H1 (cell line): ENCODE measurements around the gene SLFN5. TPM values are rescaled to one million over a fixed set of nuclear protein-coding genes. Genes with fewer than 3 reads are reported as not detected.

ENCODE experiments used
- CTCF ChIA-PET: fragments of 300-600 bp; sonication (Branson Sonifier 250); formaldehyde crosslinking; loops from one replicate; lab custom pipeline; 2021; ENCODE audit not compliant: partially characterized antibody; lab: Charles Lee
- POLR2A ChIA-PET: fragments of 300-600 bp; sonication (Branson Sonifier 250); formaldehyde crosslinking; loops from one replicate; lab custom pipeline; 2021; ENCODE audit warnings: inconsistent platforms; ENCODE audit not compliant: partially characterized antibody; lab: Charles Lee
- DNase-seq, 2 experiments: peaks; one replicate each; pipeline versions ENCODE4 v3.0.0 to v3.0.0-alpha.2; 2010 to 2022; ENCODE audit warnings: low spot score in 2 of 2, low read depth in 1 of 2, mixed read lengths in 1 of 2
- FAIRE-seq: peaks from 2 replicates; lab custom pipeline; 2011; peaks lifted over from hg19 to GRCh38; lab: Jason Lieb, UNC
- H2AFZ ChIP-seq: 2 replicates; pipeline ENCODE4 v1.8.1; 2012; ENCODE audit warnings: low read length, inconsistent platforms
- H2AK5ac ChIP-seq: 2 replicates; pipeline ENCODE4 v1.6.1; 2013; ENCODE audit warnings: low read depth, low read length
- H2BK120ac ChIP-seq: replicated peaks from 2 replicates; pipeline ENCODE3; 2013; ENCODE audit warnings: low read depth, low read length, inconsistent platforms
- H2BK12ac ChIP-seq: 2 replicates; pipeline ENCODE4 v1.6.1; 2013; ENCODE audit warnings: low read depth, low read length
- H2BK15ac ChIP-seq: 2 replicates; pipeline ENCODE4 v1.6.1; 2013; ENCODE audit warnings: low read length
- H2BK20ac ChIP-seq: 2 replicates; pipeline ENCODE4 v1.6.1; 2013; ENCODE audit warnings: low read length
- H2BK5ac ChIP-seq: 2 replicates; pipeline ENCODE4 v1.6.1; 2013; ENCODE audit warnings: low read depth, low read length
- H3K14ac ChIP-seq: 2 replicates; pipeline ENCODE4 v1.6.1; 2013; ENCODE audit warnings: inconsistent platforms; ENCODE audit not compliant: insufficient read length
- H3K18ac ChIP-seq: 2 replicates; pipeline ENCODE4 v1.6.1; 2013; ENCODE audit warnings: low read length; ENCODE audit errors: extremely low read depth
- H3K23ac ChIP-seq: 2 replicates; pipeline ENCODE4 v1.6.1; 2013; ENCODE audit warnings: inconsistent platforms; ENCODE audit not compliant: insufficient read length
- H3K23me2 ChIP-seq: 2 replicates; pipeline ENCODE4 v1.6.1; 2013; ENCODE audit warnings: low read depth, low read length
- H3K27ac ChIP-seq: 2 replicates; pipeline ENCODE4 v1.6.1; 2011; ENCODE audit warnings: low read depth, low read length, inconsistent platforms
- H3K27me3 ChIP-seq, 4 experiments: replicated peaks in 1 of 4; 1 replicate in 1 of 4; 2 replicates in 3 of 4; pipeline versions ENCODE4 v1.6.1 to v1.8.1; 2011 to 2013; ENCODE audit warnings: low read length in 3 of 4, mild to moderate bottlenecking in 3 of 4, inconsistent platforms in 2 of 4, mixed read lengths in 2 of 4, moderate library complexity in 1 of 4; ENCODE audit not compliant: control insufficient read depth in 3 of 4, insufficient read depth in 3 of 4; ENCODE audit errors: extremely low read depth in 1 of 4
- H3K36me3 ChIP-seq, 4 experiments: 2 replicates each; pipeline versions ENCODE4 v1.6.1 to v1.8.1; 2011 to 2013; ENCODE audit warnings: mild to moderate bottlenecking in 4 of 4, low read length in 3 of 4, moderate library complexity in 2 of 4, control low read depth in 1 of 4, inconsistent platforms in 1 of 4; ENCODE audit not compliant: insufficient read depth in 4 of 4, control insufficient read depth in 2 of 4
- H3K4ac ChIP-seq: replicated peaks from 2 replicates; pipeline ENCODE3; 2013; ENCODE audit warnings: low read length, low read depth, mixed read lengths, inconsistent platforms; ENCODE audit not compliant: insufficient read length
- H3K4me1 ChIP-seq, 4 experiments: replicated peaks in 1 of 4; 1 replicate in 1 of 4; 2 replicates in 3 of 4; pipeline versions ENCODE4 v1.6.1 to v1.8.1; 2011 to 2013; ENCODE audit warnings: low read length in 3 of 4, inconsistent platforms in 2 of 4, mixed read lengths in 1 of 4; ENCODE audit not compliant: insufficient read depth in 4 of 4, control insufficient read depth in 3 of 4
- H3K4me2 ChIP-seq, 2 experiments: 2 replicates each; pipeline versions ENCODE4 v1.6.1 to v1.8.1; 2011 to 2013; ENCODE audit warnings: low read depth in 2 of 2, low read length in 2 of 2, control low read depth in 1 of 2, inconsistent platforms in 1 of 2, mild to moderate bottlenecking in 1 of 2; ENCODE audit not compliant: insufficient read depth in 1 of 2
- H3K4me3 ChIP-seq, 4 experiments: fragments of 200-600, 300-600 bp in 1 of 4; sonication (generic), shearing (Covaris generic), sonication (Bioruptor Twin) in 1 of 4; 2 replicates each; pipeline versions ENCODE4 v1.5.1 to v1.8.1; 2011 to 2016; ENCODE audit warnings: low read length in 4 of 4, low read depth in 3 of 4, control low read depth in 2 of 4, inconsistent platforms in 2 of 4, mild to moderate bottlenecking in 2 of 4, mixed read lengths in 1 of 4, moderate library complexity in 1 of 4; ENCODE audit not compliant: insufficient read depth in 2 of 4; ENCODE audit errors: extremely low read depth in 1 of 4
- H3K56ac ChIP-seq: replicated peaks from 2 replicates; pipeline ENCODE3; 2013; ENCODE audit warnings: low read depth, mild to moderate bottlenecking, mixed read lengths, low read length, inconsistent platforms; ENCODE audit not compliant: insufficient read length
- H3K79me1 ChIP-seq: 2 replicates; pipeline ENCODE4 v1.6.1; 2013; ENCODE audit warnings: low read depth, low read length, control low read depth
- H3K79me2 ChIP-seq, 2 experiments: 2 replicates each; pipeline versions ENCODE4 v1.6.1 to v1.8.1; 2012 to 2013; ENCODE audit warnings: low read length in 2 of 2, mild to moderate bottlenecking in 2 of 2, inconsistent platforms in 1 of 2; ENCODE audit not compliant: insufficient read depth in 2 of 2, control insufficient read depth in 1 of 2
- H3K9ac ChIP-seq, 4 experiments: replicated peaks in 1 of 4; 1 replicate in 1 of 4; 2 replicates in 3 of 4; pipeline versions ENCODE4 v1.6.1 to v1.8.1; 2011 to 2013; ENCODE audit warnings: low read depth in 3 of 4, low read length in 3 of 4, control low read depth in 2 of 4, mild to moderate bottlenecking in 2 of 4, moderate library complexity in 2 of 4, inconsistent platforms in 1 of 4; ENCODE audit errors: extremely low read depth in 1 of 4
- H3K9me3 ChIP-seq, 2 experiments: 2 replicates each; pipeline versions ENCODE4 v1.6.1 to v1.8.1; 2012 to 2013; ENCODE audit warnings: mild to moderate bottlenecking in 2 of 2, moderate library complexity in 2 of 2, control low read depth in 1 of 2, inconsistent platforms in 1 of 2, low read depth in 1 of 2, low read length in 1 of 2, mixed read lengths in 1 of 2; ENCODE audit not compliant: insufficient read depth in 2 of 2
- H4K20me1 ChIP-seq, 2 experiments: replicated peaks in 1 of 2; 2 replicates each; pipeline versions ENCODE3 to v1.8.1; 2011 to 2013; ENCODE audit warnings: inconsistent platforms in 2 of 2, low read length in 2 of 2, mild to moderate bottlenecking in 1 of 2; ENCODE audit not compliant: insufficient read depth in 2 of 2, control insufficient read depth in 1 of 2
- H4K5ac ChIP-seq: 2 replicates; pipeline ENCODE4 v1.6.1; 2013; ENCODE audit warnings: low read length, low read depth, mixed read lengths, inconsistent platforms; ENCODE audit not compliant: insufficient read length
- H4K8ac ChIP-seq: 2 replicates; pipeline ENCODE4 v1.8.0; 2013; ENCODE audit warnings: mild to moderate bottlenecking, moderate library complexity, low read length, inconsistent platforms; ENCODE audit not compliant: insufficient read depth; ENCODE audit errors: extremely low read depth
- H4K91ac ChIP-seq: replicated peaks from 2 replicates; pipeline ENCODE3; 2013; ENCODE audit warnings: low read length, mixed read lengths, inconsistent platforms; ENCODE audit not compliant: insufficient read length
- ATF3 ChIP-seq: IDR thresholded peaks from 2 replicates; pipeline ENCODE4 v1.6.1; 2011; ENCODE audit warnings: low read depth, mild to moderate bottlenecking, low read length; ENCODE audit not compliant: insufficient read depth
- BCL11A ChIP-seq, 2 experiments: IDR thresholded peaks; one replicate each; pipeline ENCODE4 v1.6.1; 2011; ENCODE audit warnings: low read depth in 2 of 2, low read length in 2 of 2, mild to moderate bottlenecking in 2 of 2
- CHD1 ChIP-seq: IDR thresholded peaks from 2 replicates; pipeline ENCODE4 v1.6.1; 2012; ENCODE audit warnings: low read depth, low read length, improper control_type of control experiment
- EGR1 ChIP-seq: IDR thresholded peaks from 2 replicates; pipeline ENCODE4 v1.6.1; 2011; ENCODE audit warnings: low read depth, low read length, borderline replicate concordance
- EZH2 ChIP-seq: fragments of 200-600 bp; sonication (generic); IDR thresholded peaks from 2 replicates; pipeline ENCODE4 v1.7.1; 2012; ENCODE audit warnings: low read depth, mild to moderate bottlenecking, moderate library complexity, low read length, inconsistent platforms; ENCODE audit not compliant: severe bottlenecking
- KDM1A ChIP-seq: fragments of 200-600, 300-600 bp; sonication (generic); IDR thresholded peaks from 2 replicates; pipeline ENCODE4 v1.7.1; 2016; ENCODE audit warnings: mild to moderate bottlenecking, low read length, borderline replicate concordance
- KDM4A ChIP-seq: IDR thresholded peaks from one replicate; pipeline ENCODE4 v1.7.1; 2012; ENCODE audit warnings: low read depth, mild to moderate bottlenecking, moderate library complexity, low read length, inconsistent platforms; ENCODE audit not compliant: severe bottlenecking
- KDM5A ChIP-seq: fragments of 200-600 bp; IDR thresholded peaks from 2 replicates; pipeline ENCODE4 v1.7.1; 2012; ENCODE audit warnings: mild to moderate bottlenecking, low read length, inconsistent platforms, mixed read lengths
- POU5F1 ChIP-seq: IDR thresholded peaks from 2 replicates; pipeline ENCODE4 v1.6.1; 2011; ENCODE audit warnings: low read depth, mild to moderate bottlenecking, low read length, moderate library complexity
- TAF7 ChIP-seq: optimal IDR thresholded peaks from 2 replicates; pipeline ENCODE3; 2011; ENCODE audit warnings: low read depth, mild to moderate bottlenecking, inconsistent platforms, low read length, moderate library complexity, borderline replicate concordance
- TBP ChIP-seq: IDR thresholded peaks from 2 replicates; pipeline ENCODE4 v1.6.1; 2011; ENCODE audit warnings: low read depth, low read length, improper control_type of control experiment
- TEAD4 ChIP-seq: IDR thresholded peaks from 2 replicates; pipeline ENCODE4 v1.6.1; 2012; ENCODE audit warnings: low read depth, low read length, inconsistent platforms, mixed read lengths
- USF2 ChIP-seq: IDR thresholded peaks from 2 replicates; pipeline ENCODE4 v1.6.1; 2011; ENCODE audit warnings: low read length, improper control_type of control experiment
- WGBS, 2 experiments: shearing (Covaris generic) in 1 of 2; methylation state at CpG; one replicate each; pipeline versions ENCODE4 v1.1.6 to v1.1.7; 2013 to 2015; ENCODE audit warnings: low lambda C conversion rate in 2 of 2, mixed read lengths in 2 of 2, inconsistent platforms in 1 of 2, low coverage in 1 of 2, missing lambda C conversion rate in 1 of 2; ENCODE audit not compliant: insufficient replicate concordance in 2 of 2, insufficient coverage in 1 of 2, insufficient read length in 1 of 2; ENCODE audit errors: extremely low coverage in 1 of 2, missing lambda C conversion rate in 1 of 2; 5-methylcytosine and 5-hydroxymethylcytosine counted together
- polyA plus RNA-seq, 7 experiments: library from polyadenylated mRNA; depleted of rRNA in 3 of 7; stranded (reverse) in 5 of 7; unstranded in 2 of 7; fragments of >200 nt in 5 of 7; fragments of 200-250 nt in 2 of 7; gene quantifications; 1 replicate in 5 of 7; 2 replicates in 1 of 7; 4 replicates in 1 of 7; pipeline versions ENCODE4 v1.2.1 to v1.2.3, GENCODE V29; 2011 to 2013; ENCODE audit warnings: missing spikeins in 2 of 7, mixed read lengths in 2 of 7
- total RNA-seq: library from RNA; stranded (reverse); fragmentation: NEBNext Ultra II Directional; extraction: Animal tissue kit (Norgen Biotek cat#: 25700); gene quantifications from 2 replicates; pipeline ENCODE4 v1.2.1, GENCODE V29; 2021

The SLFN5 gene
- total and polyA plus RNA-seq, 2 of the 8 experiments (the other 6 are each of a cell fraction or from before 2014, with no cell fraction given), result 0.86 to 3.0 TPM

- DNase-seq, result no peak
- no peak for FAIRE-seq
- H3K27ac ChIP-seq, result no peak overlapping the region
- ChIA-PET POLR2A (no interaction called here), CTCF (interaction anchor here (0.8 to 1.4 kb wide), 4 partner anchors 29 to 501 kb away, joined by 3 to 5 read pairs (median 3); partner anchors contain the start of gene SLFN5)
- H3K23me2 ChIP-seq, result no peaks in the 10 kb centered on the region
- H3K4me1 ChIP-seq, result no peaks in the 10 kb centered on the region
- H2BK20ac ChIP-seq, result no peak overlapping the region
- no peak overlapping the region for H3K4ac ChIP-seq
- H2BK15ac ChIP-seq, result no peak overlapping the region
- no peak overlapping the region for H2AK5ac ChIP-seq
- no peak overlapping the region for H3K9ac ChIP-seq
- no peak overlapping the region for H4K8ac ChIP-seq
- H4K5ac ChIP-seq, result no peak overlapping the region
- WGBS, 2 experiments, result 98% methylated on average over 3 of the region's 3 CpGs; no CpG with 5 or more reads in 1 of the 2 experiments
- no peak overlapping the region for H2BK5ac ChIP-seq
- H2BK12ac ChIP-seq, result no peak overlapping the region
- no peaks in the 10 kb centered on the region for H3K9me3 ChIP-seq
- no peaks in the 10 kb centered on the region for H3K36me3 ChIP-seq
- H3K79me1 ChIP-seq, result no peaks in the 10 kb centered on the region
- H4K91ac ChIP-seq, result no peak overlapping the region
- H3K18ac ChIP-seq, result no peak overlapping the region
- no peak overlapping the region for H3K4me3 ChIP-seq
- no peaks in the 10 kb centered on the region for H3K79me2 ChIP-seq
- H3K56ac ChIP-seq, result no peak overlapping the region
- H3K14ac ChIP-seq, result no peak overlapping the region
- no peak overlapping the region for H3K4me2 ChIP-seq
- H2BK120ac ChIP-seq, result no peak overlapping the region
- no peaks in the 10 kb centered on the region for H3K27me3 ChIP-seq
- H3K23ac ChIP-seq, result no peak overlapping the region
- H4K20me1 ChIP-seq, result no peaks in the 10 kb centered on the region
- H2AFZ ChIP-seq, result no peak overlapping the region
- TF ChIP-seq ATF3 (no peak), EGR1 (no peak), TBP (no peak), KDM5A (no peak), TAF7 (no peak), CHD1 (no peak), KDM1A (no peak), TEAD4 (no peak), KDM4A (no peak), BCL11A (IDR thresholded peaks at IDR 0.05; ENCODE audit: low read depth in 2 of 2, low read length in 2 of 2) (no peak), EZH2 (no peak), POU5F1 (no peak), USF2 (no peak)
Observed at GRCh38 chr17:35214192-35214591, 28.7 kb upstream of the SLFN5 start.
